Measurements from ENCODE around the gene AMBRA1. TPM values are rescaled to one million over a fixed set of nuclear protein-coding genes. Genes with fewer than 3 reads are reported as not detected.

AMBRA1 gene
- polyA plus RNA-seq, 2 of the 4 experiments (the other 2 are of a cell fraction) = 11.5 to 13.4 TPM

GRCh38 chr11:46421257-46421880 lies 172.5 kb downstream of the AMBRA1 start:
- CTCF ChIA-PET = interaction anchor here (1.3 to 1.5 kb wide), 2 partner anchors 69 to 456 kb away, joined by 4 read pairs; no protein-coding TSS in a partner anchor
- H3K4me3 ChIP-seq = no peak overlapping the region
- H3K27ac ChIP-seq = no peak overlapping the region
- ATAC-seq = no peak
- H3K4me2 ChIP-seq = no peak overlapping the region
- no peak for DNase-seq (ENCODE audit: low read depth in 1 of 2, low spot score in 1 of 2)
- WGBS (ENCODE audit: missing lambda C conversion rate) = 93% methylated on average over 8 of the region's 8 CpGs
- H3K9me3 ChIP-seq = no peaks in the 10 kb centered on the region
- TF ChIP-seq HDAC2 (IDR thresholded peaks at IDR 0.05) = no peak
- TF ChIP-seq HMGXB4 (CRISPR knock-in tag; IDR thresholded peaks at IDR 0.05; ENCODE audit: borderline replicate concordance) = no peak
- TF ChIP-seq MYC (IDR thresholded peaks at IDR 0.05; ENCODE audit: borderline replicate concordance, low read length) = no peak
- TF ChIP-seq RARB (CRISPR knock-in tag; IDR thresholded peaks at IDR 0.05) = no peak
- TF ChIP-seq ESRRA (IDR thresholded peaks at IDR 0.05; ENCODE audit: borderline replicate concordance, low read length) = no peak
- TF ChIP-seq JUN (IDR thresholded peaks at IDR 0.05) = no peak
- TF ChIP-seq CBX2 (IDR thresholded peaks at IDR 0.05; ENCODE audit: borderline replicate concordance, low read depth) = no peak
- TF ChIP-seq HOXA7 (CRISPR knock-in tag; IDR thresholded peaks at IDR 0.05) = no peak
- TF ChIP-seq POLR2AphosphoS2 (conservative IDR thresholded peaks at IDR 0.05; ENCODE audit: low read length) = no peak
- TF ChIP-seq RCOR1 (IDR thresholded peaks at IDR 0.05; ENCODE audit: low read depth, low read length) = no peak
- TF ChIP-seq RFX5 (IDR thresholded peaks at IDR 0.05) = no peak
- TF ChIP-seq CBX8 (IDR thresholded peaks at IDR 0.05) = no peak
- TF ChIP-seq PBX3 (IDR thresholded peaks at IDR 0.05) = no peak
- TF ChIP-seq HOXB13 (CRISPR knock-in tag; IDR thresholded peaks at IDR 0.05; ENCODE audit: low read depth) = no peak
- TF ChIP-seq JUNB (IDR thresholded peaks at IDR 0.05) = no peak
- no peak for TF ChIP-seq FOSL2 (IDR thresholded peaks at IDR 0.05)
- TF ChIP-seq FOSL2 (CRISPR knock-in tag; IDR thresholded peaks at IDR 0.05) = no peak
- no peak for TF ChIP-seq ZNF302 (CRISPR knock-in tag; IDR thresholded peaks at IDR 0.05)
- no peak for TF ChIP-seq E2F6 (IDR thresholded peaks at IDR 0.05; ENCODE audit: borderline replicate concordance, low read depth)
- no peak for FAIRE-seq
- H3K4me1 ChIP-seq = no peaks in the 10 kb centered on the region
- POLR2A ChIA-PET = no interaction called here

- Histone ChIP-seq H3K27ac (no peak overlapping the region), H3K9me3 (no peaks in the 10 kb centered on the region), H3K4me1 (no peaks in the 10 kb centered on the region), H3K4me3 (no peak overlapping the region), H3K4me2 (no peak overlapping the region)
- DNase-seq (ENCODE audit: low read depth in 1 of 2, low spot score in 1 of 2) (no peak), ATAC-seq (no peak), FAIRE-seq (no peak)
- ChIA-PET CTCF (interaction anchor here (1.3 kb wide), 1 partner anchor 70 kb away, joined by 4 read pairs; no protein-coding TSS in a partner anchor), POLR2A (no interaction called here)
- WGBS (ENCODE audit: missing lambda C conversion rate) = 97% methylated on average over 1 of the region's 1 CpG
- TF ChIP-seq FOXS1 (CRISPR knock-in tag; IDR thresholded peaks at IDR 0.05) (no peak), PHF8 (IDR thresholded peaks at IDR 0.05; ENCODE audit: borderline replicate concordance, low read depth) (no peak), ZC3H11A (IDR thresholded peaks at IDR 0.05) (no peak), HES2 (IDR thresholded peaks at IDR 0.05) (no peak), MYC (IDR thresholded peaks at IDR 0.05; ENCODE audit: borderline replicate concordance, low read length) (no peak), NPAS2 (CRISPR knock-in tag; IDR thresholded peaks at IDR 0.05; ENCODE audit: borderline replicate concordance) (no peak), RNF2 (IDR thresholded peaks at IDR 0.05; ENCODE audit: borderline replicate concordance, low read depth) (no peak), CTCF (IDR thresholded peaks at IDR 0.05) (no peak), GATA3 (IDR thresholded peaks at IDR 0.05; ENCODE audit: borderline replicate concordance) (no peak), SREBF2 (IDR thresholded peaks at IDR 0.05) (no peak), EHF (CRISPR knock-in tag; IDR thresholded peaks at IDR 0.05) (no peak)
Measured at GRCh38 chr11:46420513-46420912, 173.3 kb downstream of the AMBRA1 start.

Measured in A549 (cell line).